Smooth muscle cell of the brain vasculature (primary cell): ENCODE measurements around the gene FAM241A.
"Not testable (repeated sequence)": the region's sequence is repeated elsewhere in the genome, so short reads cannot be mapped to it uniquely, and the experiment has no call there.

Source experiments
- DNase-seq: peaks from one replicate; pipeline ENCODE4 v3.0.0-alpha.2; 2012; ENCODE audit warnings: low read depth, low spot score

Gene FAM241A

GRCh38 chr4:112173593-112174558 is 28.6 kb downstream of the FAM241A start:
- DNase-seq, result no peak

DNA sequence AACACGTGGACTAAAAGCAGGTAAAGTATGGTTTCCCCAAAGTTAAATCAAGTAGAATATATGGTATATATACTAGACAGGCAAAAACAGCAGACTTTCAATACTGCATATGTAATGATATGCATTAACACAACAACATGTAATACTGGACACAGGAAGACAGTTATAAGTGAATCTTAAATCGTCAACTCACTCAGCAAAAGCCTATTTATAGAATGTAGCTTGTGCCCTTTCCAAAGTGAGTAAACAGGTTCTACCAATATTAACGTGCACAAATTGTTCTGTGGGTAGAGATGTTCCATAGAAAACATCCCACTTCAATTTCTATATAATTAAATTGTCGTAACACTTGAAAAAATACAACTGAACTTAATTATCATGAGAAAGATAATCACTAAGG is 30.6 kb downstream of the FAM241A start:
- DNase-seq, result no peak

GRCh38 chr4:112176596-112176995 is 31.3 kb downstream of the FAM241A start:
- no peak for DNase-seq

DNA sequence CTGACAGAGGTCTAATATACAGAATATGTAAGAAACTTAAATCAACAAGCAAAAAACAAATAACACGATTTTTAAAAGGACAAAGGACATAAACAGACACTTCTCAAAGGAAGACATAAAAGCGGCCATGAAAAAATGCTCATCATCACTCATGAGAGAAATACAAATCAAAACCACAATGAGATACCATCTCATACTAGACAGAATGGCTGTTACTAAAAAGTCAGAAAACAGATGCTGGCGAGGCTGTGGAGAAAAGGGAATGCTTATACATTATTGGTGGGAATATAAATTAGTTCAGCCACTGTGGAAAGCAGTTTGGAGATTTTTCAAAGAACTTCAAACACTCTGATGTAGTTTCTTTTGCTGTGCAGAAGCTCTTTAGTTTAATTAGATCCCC is 33.5 kb downstream of the FAM241A start:
- DNase-seq, result not testable (repeated sequence)

DNA sequence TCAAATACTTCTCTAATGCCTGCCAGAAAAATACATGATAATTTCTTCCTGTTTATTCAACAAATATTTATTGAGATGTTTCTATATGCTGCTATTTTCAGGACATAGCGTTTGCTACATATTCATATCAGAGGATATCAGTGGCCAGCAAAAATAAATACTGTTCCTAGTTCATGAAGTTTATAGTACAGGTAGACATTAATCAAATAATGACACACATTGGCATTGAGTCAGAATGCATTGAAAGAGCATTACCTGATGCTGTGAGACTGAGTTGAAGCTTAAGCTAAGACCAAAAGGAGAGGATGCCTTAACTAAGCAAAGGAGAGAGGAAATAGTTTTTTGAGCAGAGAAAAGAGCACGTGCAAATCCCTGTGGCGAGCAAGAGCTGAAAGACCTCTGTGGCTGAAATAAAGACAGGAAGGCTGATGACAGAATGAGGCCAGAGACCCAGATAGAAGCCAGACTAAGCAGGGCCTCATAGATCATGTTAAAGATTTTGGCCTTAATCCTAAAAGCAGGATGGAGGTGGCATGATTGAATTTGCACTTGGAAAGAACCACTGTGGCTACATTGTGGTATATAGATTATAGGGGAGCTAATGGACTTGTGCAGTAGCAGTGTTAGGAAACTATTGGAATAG is 36.2 kb downstream of the FAM241A start:
- no peak for DNase-seq

- no peak for DNase-seq
These were observed 37.4 kb downstream of the FAM241A start for GRCh38 chr4:112182604-112183003.

DNA sequence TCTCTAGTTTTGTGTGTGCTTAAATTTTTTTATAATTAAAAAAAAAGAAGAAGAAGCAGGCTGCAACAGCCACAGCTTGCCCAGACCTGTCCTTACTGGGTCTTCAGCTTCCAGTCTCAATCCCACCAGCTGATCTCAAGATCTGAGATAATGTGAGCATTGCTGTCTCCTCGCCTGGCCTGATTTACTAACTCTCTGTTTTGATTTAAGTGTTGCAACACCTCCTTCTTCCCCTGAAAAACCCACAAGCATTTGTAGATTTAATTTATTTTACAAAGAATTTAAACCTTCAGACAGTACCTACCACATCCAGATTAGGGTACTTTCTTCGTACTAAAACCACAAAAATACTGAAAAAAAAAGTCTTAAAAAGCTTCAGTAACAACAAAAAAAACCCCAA is 38.0 kb downstream of the FAM241A start:
- DNase-seq, result no peak

- no peak for DNase-seq
These were observed 39.2 kb downstream of the FAM241A start for GRCh38 chr4:112184438-112184837.

GRCh38 chr4:112185334-112185733 is 40.1 kb downstream of the FAM241A start:
- no peak for DNase-seq

DNA sequence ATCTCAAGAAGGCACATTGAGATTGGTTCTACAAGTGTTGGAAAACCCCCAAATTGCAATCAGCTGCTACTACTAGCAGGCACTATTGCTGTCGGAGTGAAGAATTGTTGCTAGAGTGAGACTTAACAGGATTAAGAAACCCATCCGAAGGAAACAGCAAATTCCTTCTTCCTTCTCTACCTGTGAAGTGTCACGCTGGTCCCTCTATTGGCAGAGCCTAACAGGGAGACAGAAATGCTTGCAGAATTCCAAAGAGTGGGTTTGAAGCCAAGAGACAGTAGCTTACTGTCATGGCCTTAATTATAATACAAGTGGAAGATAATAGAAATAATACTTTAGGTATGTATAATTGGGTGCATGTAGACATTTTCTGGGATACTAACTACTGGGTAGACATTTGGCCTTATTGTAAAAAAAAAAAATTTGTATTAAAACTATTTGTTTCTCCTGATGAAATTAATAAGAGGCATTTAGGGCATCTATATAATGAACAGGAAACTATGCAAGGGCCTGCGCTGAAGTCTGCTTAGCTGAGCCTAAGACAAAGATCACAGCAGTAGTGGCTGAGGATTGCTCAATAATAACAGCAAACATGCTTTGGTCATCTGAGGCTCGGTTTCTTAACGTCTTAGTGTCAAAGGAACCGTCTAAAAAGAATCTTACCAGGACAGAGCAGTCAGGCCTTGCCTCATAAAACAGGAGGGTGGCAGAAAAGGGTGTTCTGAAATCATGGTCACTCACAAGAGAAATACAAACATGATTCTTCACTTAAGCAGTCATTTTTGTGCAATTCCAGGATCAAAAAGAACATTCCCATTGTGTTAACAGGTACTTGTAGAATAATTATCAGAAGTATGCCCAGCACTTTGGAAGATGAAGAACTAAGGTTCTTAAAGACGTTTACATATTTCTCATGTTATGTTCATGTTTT is 40.8 kb downstream of the FAM241A start:
- DNase-seq, result no peak

DNA sequence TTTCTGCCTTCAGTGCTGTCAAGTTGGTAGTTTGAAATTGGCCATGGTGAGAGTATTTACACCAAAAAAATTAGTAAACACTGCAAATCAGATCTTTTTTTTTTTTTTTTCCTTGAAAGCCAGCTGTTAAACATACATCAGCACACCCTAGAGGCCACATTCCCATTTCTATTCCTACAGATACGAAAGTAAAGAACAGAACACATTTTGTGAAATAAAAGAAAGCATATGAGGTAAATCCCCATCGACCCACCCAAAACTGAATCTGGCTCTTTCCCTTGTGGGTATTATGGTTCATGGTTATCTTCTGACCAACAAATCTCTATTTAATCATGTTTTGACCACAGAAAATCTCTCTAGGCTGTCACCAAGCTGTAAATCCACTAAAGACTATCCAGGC is 44.5 kb downstream of the FAM241A start:
- DNase-seq, result no peak

DNA sequence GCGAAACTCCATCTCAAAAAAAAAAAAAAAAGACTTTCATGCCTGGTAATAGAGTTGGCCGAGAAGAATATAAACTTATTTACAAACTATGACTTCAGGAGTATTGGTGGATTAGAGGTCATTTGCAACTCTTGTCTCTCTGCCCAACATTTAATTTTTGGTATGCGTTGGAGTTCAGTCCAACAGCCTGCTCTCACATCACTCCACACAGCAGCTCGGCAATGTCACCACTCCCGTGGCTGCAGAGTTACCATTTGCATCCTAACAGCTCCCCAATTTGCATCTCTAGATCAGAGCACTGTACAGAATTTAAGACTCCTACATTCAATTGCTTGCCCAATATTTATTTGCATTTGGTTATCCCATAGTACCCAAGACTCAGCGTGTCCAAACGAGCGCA is 45.4 kb downstream of the FAM241A start:
- no peak for DNase-seq

DNA sequence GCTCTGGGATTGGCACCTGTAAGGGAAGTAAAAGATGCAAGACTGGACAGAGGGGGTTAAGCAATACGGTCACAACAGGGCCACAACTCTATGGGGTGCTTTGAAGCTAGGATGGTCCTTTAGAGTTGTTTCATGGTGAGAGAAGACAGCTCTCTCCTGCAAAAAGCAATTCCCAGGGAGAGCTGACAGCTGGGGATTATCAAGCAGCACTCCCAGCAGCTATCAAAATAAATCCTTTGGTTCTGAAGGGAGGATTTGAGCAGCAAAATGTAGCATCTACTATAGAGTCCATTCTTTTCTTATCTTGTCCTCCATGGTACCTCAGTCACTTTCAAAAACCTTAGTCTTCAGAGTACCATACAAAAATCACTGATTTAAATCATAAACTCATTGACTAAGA is 51.2 kb downstream of the FAM241A start:
- no peak for DNase-seq

DNA sequence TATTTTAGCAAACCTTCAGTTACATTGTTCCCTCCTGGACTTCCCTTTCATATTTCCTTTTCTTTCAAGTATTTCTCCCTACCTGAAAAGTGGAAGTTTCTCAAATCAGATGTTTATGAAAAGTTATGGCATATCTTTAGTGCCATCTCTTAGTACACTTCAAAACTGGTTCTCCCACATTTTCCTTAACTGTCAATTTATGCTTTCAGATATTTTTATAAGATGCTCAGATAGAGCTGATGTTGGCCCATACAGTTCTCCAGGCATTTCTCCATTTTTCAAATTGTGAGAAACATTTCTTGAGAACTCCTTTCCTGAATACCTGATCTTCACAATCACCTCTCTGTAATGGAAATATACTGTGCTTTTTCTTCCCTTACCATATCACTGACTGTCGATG is 53.8 kb downstream of the FAM241A start:
- DNase-seq, result no peak

DNA sequence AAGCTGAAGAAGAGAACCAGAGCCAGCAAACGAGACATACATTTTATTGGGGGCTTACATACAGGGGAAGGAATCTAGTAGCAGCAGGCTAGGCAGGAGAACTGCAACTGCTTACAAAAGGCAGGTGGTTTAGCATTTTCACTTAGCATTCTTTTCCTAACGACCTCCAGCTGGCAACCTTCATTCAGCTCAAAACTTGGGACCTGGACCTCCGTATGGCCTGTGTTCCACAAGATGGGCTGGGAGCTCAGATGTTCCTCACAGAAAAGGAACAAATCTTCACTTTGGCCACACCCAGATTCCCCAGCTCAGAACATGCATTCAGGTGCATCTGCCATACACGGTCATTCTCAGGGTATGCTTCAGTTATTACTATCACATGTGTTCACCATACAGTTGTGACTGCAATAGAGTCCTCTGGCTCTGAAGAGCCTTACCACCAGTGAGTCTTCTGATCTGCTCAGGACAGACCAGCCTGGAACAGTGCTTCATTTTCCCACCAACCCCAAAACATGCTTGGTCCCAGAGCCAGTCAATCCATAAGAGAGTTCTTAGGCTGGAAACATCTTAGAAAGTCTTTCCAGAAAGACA is 56.8 kb downstream of the FAM241A start:
- no peak for DNase-seq

GRCh38 chr4:112203593-112203992 is 58.3 kb downstream of the FAM241A start:
- DNase-seq, result no peak

- DNase-seq, result no peak
These were observed 61.2 kb downstream of the FAM241A start for GRCh38 chr4:112206431-112206830.

DNA sequence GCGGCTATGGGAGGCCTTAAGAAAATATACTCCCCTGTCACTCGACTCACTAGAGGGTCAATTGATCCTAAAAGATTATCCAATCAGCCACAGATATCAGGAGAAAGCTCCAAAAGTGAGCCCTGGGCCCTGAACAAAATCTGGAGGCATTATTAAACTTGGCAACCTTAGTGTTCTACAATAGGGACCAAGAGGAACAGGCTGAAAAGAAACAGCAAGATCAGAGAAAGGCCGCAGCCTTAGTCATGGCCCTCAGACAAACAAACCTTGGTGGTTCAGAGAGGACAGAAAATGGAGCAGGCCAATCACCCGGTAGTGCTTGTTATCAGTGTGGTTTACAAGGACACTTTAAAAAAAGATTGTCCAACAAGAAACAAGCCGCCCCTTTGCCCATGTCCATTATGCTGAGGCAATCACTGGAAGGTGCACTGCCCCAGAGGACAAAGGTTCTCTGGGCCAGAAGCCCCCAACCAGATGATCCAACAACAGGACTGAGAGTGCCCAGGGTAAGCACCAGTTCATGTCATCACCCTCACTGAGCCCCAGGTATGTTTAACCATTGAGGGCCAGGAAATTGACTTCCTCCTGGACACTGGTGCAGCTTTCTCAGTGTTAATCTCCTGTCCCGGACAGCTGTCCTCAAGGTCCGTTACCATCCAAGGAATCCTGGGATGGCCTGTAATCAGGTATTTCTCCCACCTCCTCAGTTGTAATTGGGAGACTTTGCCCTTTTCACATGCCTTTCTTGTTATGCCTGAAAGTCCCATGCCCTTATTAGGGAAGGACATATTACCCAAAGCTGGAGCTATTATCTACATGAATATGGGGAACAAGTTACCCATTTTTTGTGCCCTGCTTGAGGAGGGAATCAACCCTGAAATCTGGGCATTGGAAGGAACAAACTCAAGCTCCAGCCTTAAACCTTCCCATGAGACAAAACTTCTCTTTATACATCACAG is 63.2 kb downstream of the FAM241A start:
- not testable (repeated sequence) for DNase-seq

GRCh38 chr4:112210777-112211176 is 65.5 kb downstream of the FAM241A start:
- no peak for DNase-seq

GRCh38 chr4:112213091-112213490 is 67.8 kb downstream of the FAM241A start:
- no peak for DNase-seq
